ENCODE measurements around the gene VPS33B.

GRCh38 chr15:90957031-90957790 is 65.2 kb downstream of the VPS33B start:
- TF ChIP-seq POLR2A (IDR thresholded peaks at IDR 0.05): no peak
- TF ChIP-seq, protein P1, sequence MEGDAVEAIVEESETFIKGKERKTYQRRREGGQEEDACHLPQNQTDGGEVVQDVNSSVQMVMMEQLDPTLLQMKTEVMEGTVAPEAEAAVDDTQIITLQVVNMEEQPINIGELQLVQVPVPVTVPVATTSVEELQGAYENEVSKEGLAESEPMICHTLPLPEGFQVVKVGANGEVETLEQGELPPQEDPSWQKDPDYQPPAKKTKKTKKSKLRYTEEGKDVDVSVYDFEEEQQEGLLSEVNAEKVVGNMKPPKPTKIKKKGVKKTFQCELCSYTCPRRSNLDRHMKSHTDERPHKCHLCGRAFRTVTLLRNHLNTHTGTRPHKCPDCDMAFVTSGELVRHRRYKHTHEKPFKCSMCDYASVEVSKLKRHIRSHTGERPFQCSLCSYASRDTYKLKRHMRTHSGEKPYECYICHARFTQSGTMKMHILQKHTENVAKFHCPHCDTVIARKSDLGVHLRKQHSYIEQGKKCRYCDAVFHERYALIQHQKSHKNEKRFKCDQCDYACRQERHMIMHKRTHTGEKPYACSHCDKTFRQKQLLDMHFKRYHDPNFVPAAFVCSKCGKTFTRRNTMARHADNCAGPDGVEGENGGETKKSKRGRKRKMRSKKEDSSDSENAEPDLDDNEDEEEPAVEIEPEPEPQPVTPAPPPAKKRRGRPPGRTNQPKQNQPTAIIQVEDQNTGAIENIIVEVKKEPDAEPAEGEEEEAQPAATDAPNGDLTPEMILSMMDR (IDR thresholded peaks at IDR 0.05 in 4 of 5, conservative IDR thresholded peaks at IDR 0.05 in 1 of 5): no peak
